ENCODE data around the gene HGS.

Gene HGS

GRCh38 chr17:81706757-81707624, 23.2 kb downstream of the HGS start:
- DNase-seq, result no peak

- no peak for DNase-seq
Measured at GRCh38 chr17:81707725-81708646, 24.2 kb downstream of the HGS start.

GRCh38 chr17:81708739-81709185, 25.0 kb downstream of the HGS start:
- no peak for DNase-seq

DNA sequence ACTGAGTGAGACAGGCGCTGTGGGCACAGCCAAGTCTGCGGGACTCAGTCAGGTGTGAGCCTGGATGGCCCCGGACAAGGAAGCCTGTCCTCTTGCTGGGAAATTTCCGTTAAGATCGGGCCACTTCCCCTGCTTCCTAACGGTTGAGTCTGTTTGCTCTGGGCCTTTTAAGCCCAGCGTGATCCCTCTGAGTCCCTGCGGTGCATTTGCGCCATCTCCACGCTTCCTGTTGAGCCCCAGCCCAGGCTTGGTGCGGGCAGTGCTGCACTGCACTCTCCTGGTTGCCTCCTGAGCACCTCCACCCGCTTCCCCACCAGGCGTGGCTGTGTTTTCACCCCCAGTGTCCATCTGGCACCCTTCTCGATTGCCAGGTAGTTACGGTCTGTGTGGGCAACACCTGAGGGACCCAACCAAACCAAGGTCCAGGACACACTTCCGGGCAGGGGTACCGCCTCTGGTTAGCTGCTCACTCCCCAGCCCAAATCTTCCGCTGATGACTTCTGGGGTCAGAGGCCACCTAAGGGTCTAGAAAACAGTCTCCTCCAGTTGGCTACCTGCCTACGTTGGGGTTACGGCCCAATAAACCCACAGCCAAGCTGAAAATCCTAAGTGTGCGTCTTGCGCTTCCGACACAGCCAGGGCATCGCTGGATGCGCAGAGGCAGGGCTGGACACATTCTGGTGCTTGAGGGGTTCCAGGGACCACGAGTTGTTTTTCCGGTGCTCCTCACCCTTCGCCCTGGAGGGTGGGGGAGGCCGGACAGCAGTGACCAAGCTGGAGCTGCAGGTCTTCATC, 26.9 kb downstream of the HGS start:
- peak; percentile 45 for DNase-seq

DNA sequence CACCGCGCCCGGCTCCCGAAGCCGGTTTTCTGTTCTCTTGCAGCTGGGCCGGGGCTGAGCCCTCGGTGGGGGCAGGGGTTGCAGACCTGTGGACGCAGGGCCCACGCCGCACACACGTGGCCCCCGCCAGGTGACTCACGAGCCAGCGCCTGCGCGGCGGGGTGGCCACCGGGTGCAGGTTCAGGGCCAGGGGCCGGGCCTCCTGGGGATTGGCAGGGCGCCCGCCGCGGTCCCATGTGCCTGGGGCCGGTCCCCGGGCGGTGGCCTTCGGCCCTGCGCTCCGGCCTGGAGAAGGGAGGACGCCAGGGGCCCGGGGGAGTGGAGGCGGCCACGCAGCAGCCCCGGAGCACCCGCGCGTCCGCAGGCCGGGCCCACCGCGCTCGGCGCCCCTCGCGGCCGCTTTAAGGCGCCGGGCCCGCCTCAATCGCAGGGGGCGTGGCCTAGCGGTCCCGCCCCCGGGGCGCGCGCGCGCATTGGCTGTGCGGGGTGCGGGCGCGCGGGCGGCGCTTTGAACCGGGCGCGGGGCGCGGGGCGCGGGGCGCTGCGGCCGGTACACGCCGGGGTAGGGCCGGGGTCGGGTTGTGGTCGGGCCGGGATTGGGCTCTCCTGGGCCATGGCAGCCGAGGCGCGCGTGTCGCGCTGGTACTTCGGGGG, 28.1 kb downstream of the HGS start, which contains the start of gene SLC25A10:
Gene SLC25A10, plus strand, starts transcription at position 471 of the 654 bp plus-strand sequence. Its CDS starts 143 bp downstream, at position 614.
- DNase-seq, result peak; percentile 87

DNA sequence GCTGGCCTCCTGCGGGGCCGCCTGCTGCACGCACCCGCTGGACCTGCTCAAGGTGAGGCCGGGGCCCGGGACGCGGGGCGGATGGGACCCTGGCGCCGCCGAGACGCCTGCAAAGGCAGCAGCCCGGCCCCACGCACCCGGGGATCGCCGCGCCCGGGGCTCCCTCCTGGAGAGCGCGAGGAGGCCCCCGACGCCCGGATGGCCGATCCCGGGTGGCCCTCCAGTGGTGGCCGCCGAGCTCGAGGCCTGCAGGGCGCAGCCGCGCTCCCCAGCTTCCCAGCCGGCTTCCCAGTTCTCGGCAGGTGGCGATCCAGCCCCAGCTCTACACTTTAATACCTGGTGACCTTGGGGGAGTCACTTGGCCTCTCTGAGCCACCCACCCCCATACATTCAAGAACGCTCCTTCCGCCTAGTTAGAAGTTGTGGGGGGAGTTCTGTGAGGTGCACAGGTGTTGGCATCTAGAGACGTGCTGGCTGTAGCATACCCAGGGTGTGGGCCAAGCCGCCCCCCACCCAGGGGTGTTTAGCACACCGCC, 28.7 kb downstream of the HGS start:
- DNase-seq, result no peak

DNA sequence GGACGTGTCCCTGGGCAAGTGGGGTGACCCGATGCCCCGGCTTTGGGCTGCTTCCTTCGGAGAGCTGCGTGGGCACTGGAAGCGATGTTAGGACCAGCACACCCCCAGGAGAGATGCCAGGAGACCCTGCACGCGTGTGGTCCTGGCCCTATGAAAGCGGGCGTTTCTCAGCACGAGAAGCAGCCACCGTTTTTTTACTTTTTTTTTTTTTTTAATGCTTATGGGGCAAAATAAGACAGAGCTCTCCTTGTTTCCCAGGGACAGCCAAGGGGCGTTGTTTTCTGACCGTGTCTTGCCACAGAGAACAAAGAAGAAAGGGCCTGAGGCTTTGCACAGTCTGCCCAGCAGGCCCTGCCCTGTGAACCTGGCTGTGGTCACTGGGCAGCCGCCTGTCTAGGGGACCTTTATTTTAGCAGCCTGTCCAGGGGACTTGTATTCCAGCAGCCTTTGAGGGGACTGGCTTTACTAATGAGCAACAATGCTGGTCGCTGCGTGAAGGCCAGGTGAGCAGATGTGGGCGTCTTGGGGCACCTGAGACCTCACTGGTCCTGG, 29.3 kb downstream of the HGS start:
- no peak for DNase-seq

GRCh38 chr17:81713556-81714411, 30.0 kb downstream of the HGS start:
- DNase-seq, result no peak

- DNase-seq, result no peak
Measured at GRCh38 chr17:81714412-81715106, 30.7 kb downstream of the HGS start.

DNA sequence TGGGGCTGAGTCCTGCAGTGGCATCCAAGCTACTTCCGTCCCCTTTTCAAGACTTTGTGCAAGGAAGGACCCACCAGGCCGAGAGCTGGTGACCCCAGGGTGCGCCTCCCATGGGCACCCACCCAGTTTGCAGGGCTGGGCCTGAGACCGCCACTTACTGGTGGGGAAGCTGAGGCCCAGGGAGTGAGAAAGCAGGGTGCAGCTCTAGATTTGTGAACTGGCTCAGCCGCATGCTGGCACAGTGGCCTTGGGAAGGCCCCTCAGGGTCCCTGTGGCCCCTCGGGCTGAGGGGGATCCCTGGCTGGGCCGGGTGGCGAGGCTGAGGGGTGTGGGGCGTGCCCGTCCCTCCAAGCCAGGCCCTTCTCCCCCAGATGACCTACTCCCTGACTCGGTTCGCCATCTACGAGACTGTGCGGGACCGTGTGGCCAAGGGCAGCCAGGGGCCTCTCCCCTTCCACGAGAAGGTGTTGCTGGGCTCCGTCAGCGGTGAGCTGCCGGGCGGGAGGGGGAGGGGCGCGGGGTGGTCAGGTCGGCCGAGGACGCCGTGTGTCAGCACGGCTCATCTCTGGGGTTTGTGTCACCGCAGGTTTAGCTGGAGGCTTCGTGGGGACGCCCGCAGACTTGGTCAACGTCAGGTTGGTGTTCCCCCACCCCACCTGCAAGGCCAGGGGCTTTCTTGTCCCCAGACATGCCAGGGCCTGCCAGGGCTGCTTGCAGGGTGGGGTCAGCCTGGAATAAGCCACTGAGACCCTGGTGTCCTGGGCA, 31.5 kb downstream of the HGS start:
- DNase-seq, result no peak

DNA sequence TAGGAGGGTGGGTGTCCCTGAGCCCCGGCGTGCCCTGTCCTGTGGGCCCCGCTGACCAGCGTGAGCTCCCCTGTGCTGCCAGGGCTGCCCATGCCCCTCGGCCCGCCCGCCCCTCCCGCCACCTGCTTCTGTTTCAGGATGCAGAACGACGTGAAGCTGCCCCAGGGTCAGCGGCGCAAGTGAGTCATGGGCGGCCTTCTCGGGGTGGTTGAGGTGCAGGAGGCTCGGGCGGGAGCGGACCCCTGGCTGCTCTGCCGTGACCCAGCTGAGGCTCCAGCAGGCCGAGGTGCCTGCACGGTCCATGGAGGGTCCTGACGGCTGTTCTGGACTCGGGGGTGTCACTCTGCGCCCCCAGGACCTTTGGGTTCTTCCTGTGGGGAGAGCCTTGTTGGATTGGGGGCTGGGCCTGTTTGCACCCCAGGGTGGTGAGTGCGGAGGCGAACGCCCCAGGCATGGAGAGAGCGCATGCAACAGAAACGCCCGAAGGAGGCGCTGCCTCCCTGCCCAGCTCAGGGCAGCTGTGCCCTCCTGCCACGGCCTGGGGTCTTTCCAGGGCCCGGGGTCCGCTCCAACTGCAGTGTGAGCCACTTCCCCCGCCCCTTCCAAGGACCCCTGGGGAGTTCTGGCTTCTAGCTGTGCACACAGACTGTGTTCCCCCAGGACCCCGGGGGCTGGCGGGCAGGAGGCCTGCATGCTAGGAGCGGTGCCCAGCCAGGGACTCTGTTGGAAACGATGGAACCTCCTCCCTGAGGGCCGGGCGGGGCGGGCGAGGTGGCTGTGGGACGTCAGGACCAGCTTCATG, 32.3 kb downstream of the HGS start:
- no peak for DNase-seq

GRCh38 chr17:81716674-81716996, 32.8 kb downstream of the HGS start:
- DNase-seq, result no peak

DNA sequence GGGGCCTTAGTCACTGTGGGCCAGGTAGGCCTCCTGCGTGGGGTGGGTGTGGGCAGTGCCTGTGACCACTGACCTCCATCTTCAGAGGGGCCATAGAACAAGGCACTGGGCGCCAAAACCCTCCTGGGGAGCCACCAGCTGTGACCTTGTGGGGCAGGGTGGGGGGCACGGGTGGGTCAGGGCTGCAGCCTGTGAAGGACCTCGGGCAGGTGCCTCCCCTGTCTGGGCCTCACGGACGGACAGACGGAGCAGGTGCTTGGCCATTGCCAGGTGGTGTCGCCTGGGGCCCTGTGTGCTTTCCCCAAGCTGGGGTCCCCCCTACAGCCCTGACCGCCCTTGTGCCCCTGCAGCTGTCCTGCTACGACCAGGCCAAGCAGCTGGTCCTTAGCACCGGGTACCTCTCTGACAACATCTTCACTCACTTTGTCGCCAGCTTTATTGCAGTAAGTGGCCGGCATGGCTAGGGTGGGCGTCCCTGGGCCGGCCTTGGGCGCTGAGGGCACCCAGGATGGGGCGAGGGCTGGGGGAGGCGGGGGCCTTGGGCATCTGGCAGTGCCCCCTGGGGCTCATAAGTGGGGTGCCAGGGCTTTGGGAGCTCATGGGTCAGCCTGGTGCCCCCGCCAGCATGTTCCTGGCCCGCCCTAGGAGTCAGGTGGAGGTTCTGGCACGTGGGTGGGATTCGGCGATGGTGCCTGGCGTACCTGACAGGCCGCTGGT, 33.4 kb downstream of the HGS start:
- DNase-seq, result no peak

DNA sequence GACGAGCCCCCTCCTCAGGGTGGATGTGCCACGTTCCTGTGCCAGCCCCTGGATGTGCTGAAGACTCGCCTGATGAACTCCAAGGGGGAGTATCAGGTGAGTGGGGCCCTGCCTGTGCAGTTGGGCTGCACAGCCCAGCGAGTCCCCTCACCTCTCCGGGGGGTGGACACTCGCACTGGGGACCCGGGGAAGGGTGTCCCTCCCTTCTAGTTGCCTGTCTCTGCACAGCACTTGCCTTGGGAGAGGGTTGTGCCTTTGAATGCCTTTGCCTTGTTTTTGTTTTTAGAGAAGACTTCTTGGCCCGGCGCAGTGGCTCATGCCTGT, 33.9 kb downstream of the HGS start:
- DNase-seq, result no peak

GRCh38 chr17:81719410-81720266, 35.8 kb downstream of the HGS start:
- DNase-seq, result no peak

GRCh38 chr17:81720267-81721071, 36.7 kb downstream of the HGS start:
- no peak for DNase-seq

Measured in stimulated activated CD8-positive, alpha-beta memory T cell treated with anti-CD3 and anti-CD28 coated beads, Interleukin-4, amount 100 ng/mL, for 48 hours (primary cell).